HEK293T (cell line): ENCODE data around the gene PTPRE.

Source experiments
- BHLHE40 ChIP-seq: fragments of 450-650 bp; IDR thresholded peaks from 2 replicates; pipeline ENCODE4 v1.6.1; 2016; ENCODE audit warnings: mild to moderate bottlenecking, moderate library complexity, borderline replicate concordance
- ELF4 ChIP-seq: fragments of 450-650 bp; IDR thresholded peaks from 2 replicates; pipeline ENCODE4 v1.6.1; 2017; ENCODE audit warnings: antibody characterized with exemption
- FOXA1 ChIP-seq: fragments of 450-650 bp; IDR thresholded peaks from 2 replicates; pipeline ENCODE4 v1.6.1; 2016; ENCODE audit warnings: mild to moderate bottlenecking
- FOXM1 ChIP-seq: fragments of 450-650 bp; IDR thresholded peaks from 2 replicates; pipeline ENCODE4 v1.6.1; 2017; ENCODE audit warnings: mild to moderate bottlenecking, borderline replicate concordance
- HDGF ChIP-seq: fragments of 450-650 bp; IDR thresholded peaks from 2 replicates; pipeline ENCODE4 v1.6.1; 2017; ENCODE audit warnings: antibody characterized with exemption, borderline replicate concordance
- L3MBTL2 ChIP-seq: fragments of 450-650 bp; conservative IDR thresholded peaks from 2 replicates; pipeline ENCODE4 v1.6.1; 2016; ENCODE audit warnings: mild to moderate bottlenecking
- LEF1 ChIP-seq: fragments of 450-650 bp; IDR thresholded peaks from 2 replicates; pipeline ENCODE4 v1.6.1; 2017; ENCODE audit warnings: mild to moderate bottlenecking, borderline replicate concordance
- NFRKB ChIP-seq: fragments of 450-650 bp; IDR thresholded peaks from 2 replicates; pipeline ENCODE4 v1.6.1; 2016; ENCODE audit warnings: mild to moderate bottlenecking, moderate library complexity
- PKNOX1 ChIP-seq: fragments of 450-650 bp; IDR thresholded peaks from 2 replicates; pipeline ENCODE4 v1.6.1; 2016
- SP1 ChIP-seq: fragments of 450-650 bp; IDR thresholded peaks from 2 replicates; pipeline ENCODE4 v1.6.1; 2017
- SUZ12 ChIP-seq: fragments of 450-650 bp; IDR thresholded peaks from 2 replicates; pipeline ENCODE4 v1.6.1; 2016; ENCODE audit warnings: mild to moderate bottlenecking
- TARDBP ChIP-seq: fragments of 450-650 bp; IDR thresholded peaks from 2 replicates; pipeline ENCODE4 v1.6.1; 2016
- ZNF384 ChIP-seq: fragments of 450-650 bp; IDR thresholded peaks from 2 replicates; pipeline ENCODE4 v1.6.1; 2016

DNA sequence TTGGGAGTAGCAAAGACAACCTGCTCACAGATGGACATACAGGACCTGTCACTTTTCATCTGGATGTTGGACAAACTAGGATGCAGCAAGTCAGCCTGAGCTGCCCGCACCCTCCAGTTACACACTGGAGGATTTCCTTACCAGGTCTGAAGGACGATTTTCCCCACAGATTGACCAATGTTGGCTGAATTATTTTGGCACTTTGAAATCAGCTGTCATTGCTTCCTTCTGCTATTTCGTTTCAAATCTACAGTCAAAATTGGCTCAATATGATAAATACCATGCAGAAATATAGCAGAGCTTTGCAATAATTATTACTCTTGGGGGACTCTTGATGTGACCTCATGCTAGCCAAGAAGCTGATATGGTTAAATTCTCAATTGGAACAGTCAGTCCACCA is 16.7 kb upstream of the PTPRE start:
- no peak for TF ChIP-seq FOXA1
- TF ChIP-seq ELF4 = no peak
- no peak for TF ChIP-seq BHLHE40
- no peak for TF ChIP-seq ZNF384
- TF ChIP-seq SUZ12 = no peak
- TF ChIP-seq FOXM1 = no peak
- no peak for TF ChIP-seq L3MBTL2
- TF ChIP-seq NFRKB = no peak
- TF ChIP-seq HDGF = no peak
- TF ChIP-seq SP1 = no peak
- TF ChIP-seq LEF1 = no peak
- no peak for TF ChIP-seq TARDBP
- no peak for TF ChIP-seq PKNOX1
